Measurements from ENCODE around the gene IL32.

Gene IL32

GRCh38 chr16:3106205-3106928 is 40.9 kb downstream of the IL32 start:
- Histone ChIP-seq H2AFZ (ENCODE audit: low read depth, low read length) (peak overlapping the region; percentile 100), H4K91ac (ENCODE audit: low read length) (peak overlapping the region; percentile 85), H3K9me3 (ENCODE audit: control insufficient read depth, low read length) (no peaks in the 10 kb centered on the region), H3K14ac (ENCODE audit: low read length in 2 of 2) (peak overlapping the region in 1 of 2 experiments; percentile 98), H2BK5ac (ENCODE audit: low read depth, low read length, poor library complexity, severe bottlenecking) (no peak overlapping the region), H2BK15ac (ENCODE audit: low read depth, poor library complexity, severe bottlenecking) (no peak overlapping the region), H3K27me3 (ENCODE audit: control insufficient read depth in 1 of 2, insufficient read depth in 1 of 2, low read length in 2 of 2) (no peaks in the 10 kb centered on the region), H3K9ac (ENCODE audit: low read length) (peak overlapping the region; percentile 57), H3K18ac (ENCODE audit: low read depth in 1 of 2, low read length in 2 of 2) (peak overlapping the region; percentile 23 to 97), H4K8ac (ENCODE audit: low read length) (peak overlapping the region; percentile 97), H3K4me3 (ENCODE audit: insufficient read depth in 1 of 2, low read depth in 1 of 2, low read length in 2 of 2) (peak overlapping the region; percentile 81 to 84), H3K4me2 (ENCODE audit: low read length, poor library complexity, severe bottlenecking) (peak overlapping the region; percentile 98), H3K27ac (ENCODE audit: low read length, poor library complexity, severe bottlenecking) (no peak overlapping the region), H3K23ac (ENCODE audit: low read length in 2 of 2) (no peak overlapping the region), H2BK12ac (ENCODE audit: low read length in 2 of 2) (no peak overlapping the region), H3K4ac (ENCODE audit: low read depth in 1 of 2, low read length in 2 of 2) (peak overlapping the region; percentile 86 to 91), H2AK5ac (ENCODE audit: low read length, severe bottlenecking) (no peak overlapping the region), H3K36me3 (ENCODE audit: control insufficient read depth in 1 of 2, insufficient read depth in 2 of 2, low read depth in 1 of 2, low read length in 2 of 2) (no peaks in the 10 kb centered on the region), H3K4me1 (ENCODE audit: control insufficient read depth, insufficient read depth, low read depth, low read length) (peaks cover 4% of the 10 kb centered on the region), H3K79me1 (replicated peaks; ENCODE audit: low read length, poor library complexity, severe bottlenecking) (no peaks in the 10 kb centered on the region), H2BK120ac (ENCODE audit: low read depth, low read length) (peak overlapping the region; percentile 84)
- under 1% methylated on average over 64 of the region's 74 CpGs for WGBS
- DNase-seq: peak; percentile 85

DNA sequence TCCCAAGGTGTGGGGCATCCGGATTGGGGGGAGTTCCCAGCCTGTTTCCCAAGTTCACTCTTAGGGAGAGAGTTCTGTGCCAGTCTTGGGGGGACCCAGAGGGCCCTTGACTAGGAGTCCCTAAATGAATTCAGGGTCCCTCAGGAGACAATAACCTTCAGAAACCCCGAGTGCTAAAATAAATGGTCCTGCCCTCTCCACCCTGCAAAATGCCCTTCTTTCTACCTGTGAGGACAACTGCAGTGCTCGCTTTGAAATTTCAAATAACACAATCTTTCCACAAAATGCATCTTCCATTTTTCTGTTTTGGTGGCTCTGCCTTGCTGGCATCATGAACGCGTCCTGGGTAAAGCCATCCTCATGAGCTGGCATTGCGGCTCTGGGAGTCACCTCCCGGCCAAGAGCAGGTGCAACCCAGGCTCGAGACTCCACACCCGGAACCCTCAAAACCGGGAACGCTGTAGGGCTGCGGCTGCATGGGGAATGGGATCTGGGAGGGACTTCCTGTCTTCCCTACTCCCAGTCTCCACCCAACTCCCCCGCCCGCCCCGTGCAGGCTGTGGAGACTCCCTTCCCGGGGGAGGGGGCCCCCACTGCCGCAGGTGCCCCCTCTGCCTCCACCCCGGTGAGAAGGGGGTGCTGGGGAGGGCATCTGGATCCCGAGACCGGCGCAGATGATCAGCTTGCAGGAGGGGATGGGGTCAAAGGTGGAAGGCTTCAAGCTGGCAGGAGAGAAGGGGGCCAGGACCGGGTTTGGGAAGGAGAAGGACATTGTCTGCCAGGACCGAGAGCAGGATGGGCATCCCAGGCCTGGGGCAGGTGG is 46.8 kb downstream of the IL32 start, which contains the start of gene ZNF205:
ZNF205 (plus strand) TSS at position 529 of the 823 bp plus-strand sequence. CDS start 845 bp downstream, outside the sequence.
- Histone ChIP-seq H2BK15ac (ENCODE audit: low read depth, poor library complexity, severe bottlenecking) (no peak within 1 kb of the TSS), H3K36me3 (ENCODE audit: control insufficient read depth in 1 of 2, insufficient read depth in 2 of 2, low read depth in 1 of 2, low read length in 2 of 2) (peaks cover 19 to 22% of the 10 kb centered on the region in 2 experiments), H3K4me2 (ENCODE audit: low read length, poor library complexity, severe bottlenecking) (peak within 1 kb of the TSS; percentile 79), H2AK5ac (ENCODE audit: low read length, severe bottlenecking) (peak within 1 kb of the TSS; percentile 23), H3K4me1 (ENCODE audit: control insufficient read depth, insufficient read depth, low read depth, low read length) (peaks cover 24% of the 10 kb centered on the region), H3K4me3 (ENCODE audit: insufficient read depth in 1 of 2, low read depth in 1 of 2, low read length in 2 of 2) (peak within 1 kb of the TSS; percentile 73 to 94), H3K14ac (ENCODE audit: low read length in 2 of 2) (peak within 1 kb of the TSS in 1 of 2 experiments; percentile 84), H2BK120ac (ENCODE audit: low read depth, low read length) (no peak within 1 kb of the TSS), H4K8ac (ENCODE audit: low read length) (peak within 1 kb of the TSS; percentile 93), H3K79me1 (replicated peaks; ENCODE audit: low read length, poor library complexity, severe bottlenecking) (peaks cover 39% of the 10 kb centered on the region), H2BK5ac (ENCODE audit: low read depth, low read length, poor library complexity, severe bottlenecking) (no peak within 1 kb of the TSS), H3K27ac (ENCODE audit: low read length, poor library complexity, severe bottlenecking) (no peak within 1 kb of the TSS), H3K9ac (ENCODE audit: low read length) (peak within 1 kb of the TSS; percentile 85), H3K18ac (ENCODE audit: low read depth in 1 of 2, low read length in 2 of 2) (peak within 1 kb of the TSS; percentile 62 to 72), H3K9me3 (ENCODE audit: control insufficient read depth, low read length) (no peaks in the 10 kb centered on the region), H3K23ac (ENCODE audit: low read length in 2 of 2) (peak within 1 kb of the TSS in 1 of 2 experiments; percentile 67), H3K27me3 (ENCODE audit: control insufficient read depth in 1 of 2, insufficient read depth in 1 of 2, low read length in 2 of 2) (no peaks in the 10 kb centered on the region), H3K4ac (ENCODE audit: low read depth in 1 of 2, low read length in 2 of 2) (peak within 1 kb of the TSS; percentile 89), H2BK12ac (ENCODE audit: low read length in 2 of 2) (no peak within 1 kb of the TSS), H2AFZ (ENCODE audit: low read depth, low read length) (peak within 1 kb of the TSS; percentile 78), H4K91ac (ENCODE audit: low read length) (peak within 1 kb of the TSS; percentile 87)
- 12% methylated on average over 17 of the region's 23 CpGs for WGBS
- peak; percentile 74 for DNase-seq

- DNase-seq: no peak
- Histone ChIP-seq H3K36me3 (ENCODE audit: control insufficient read depth in 1 of 2, insufficient read depth in 2 of 2, low read depth in 1 of 2, low read length in 2 of 2) (peaks cover 22 to 25% of the 10 kb centered on the region in 2 experiments), H3K14ac (ENCODE audit: low read length in 2 of 2) (peak overlapping the region in 1 of 2 experiments; percentile 84), H3K4ac (ENCODE audit: low read depth in 1 of 2, low read length in 2 of 2) (peak overlapping the region; percentile 89), H3K9me3 (ENCODE audit: control insufficient read depth, low read length) (no peaks in the 10 kb centered on the region), H3K27ac (ENCODE audit: low read length, poor library complexity, severe bottlenecking) (no peak overlapping the region), H2BK5ac (ENCODE audit: low read depth, low read length, poor library complexity, severe bottlenecking) (no peak overlapping the region), H3K18ac (ENCODE audit: low read depth in 1 of 2, low read length in 2 of 2) (peak overlapping the region; percentile 62 to 72), H3K9ac (ENCODE audit: low read length) (peak overlapping the region; percentile 85), H3K27me3 (ENCODE audit: control insufficient read depth in 1 of 2, insufficient read depth in 1 of 2, low read length in 2 of 2) (no peaks in the 10 kb centered on the region), H4K91ac (ENCODE audit: low read length) (peak overlapping the region; percentile 87), H3K4me2 (ENCODE audit: low read length, poor library complexity, severe bottlenecking) (peak overlapping the region; percentile 79), H2BK15ac (ENCODE audit: low read depth, poor library complexity, severe bottlenecking) (no peak overlapping the region), H3K4me1 (ENCODE audit: control insufficient read depth, insufficient read depth, low read depth, low read length) (peaks cover 24% of the 10 kb centered on the region), H2AK5ac (ENCODE audit: low read length, severe bottlenecking) (no peak overlapping the region), H3K79me1 (replicated peaks; ENCODE audit: low read length, poor library complexity, severe bottlenecking) (peaks cover 40% of the 10 kb centered on the region), H4K8ac (ENCODE audit: low read length) (peak overlapping the region; percentile 93), H2BK12ac (ENCODE audit: low read length in 2 of 2) (no peak overlapping the region), H3K23ac (ENCODE audit: low read length in 2 of 2) (no peak overlapping the region), H2BK120ac (ENCODE audit: low read depth, low read length) (no peak overlapping the region), H3K4me3 (ENCODE audit: insufficient read depth in 1 of 2, low read depth in 1 of 2, low read length in 2 of 2) (peak overlapping the region; percentile 73 to 94), H2AFZ (ENCODE audit: low read depth, low read length) (peak overlapping the region; percentile 30)
- WGBS: 56% methylated on average over 19 of the region's 19 CpGs
These were observed 47.6 kb downstream of the IL32 start for GRCh38 chr16:3112881-3113574.
